NCI-H526 (cell line): ENCODE measurements around the gene NISCH.

Experiments used
- DNase-seq, 2 experiments: peaks; one replicate each; lab custom pipeline; 2025; lab: John Stamatoyannopoulos, UW

Gene NISCH

GRCh38 chr3:52455283-52456168 lies at the start of gene NISCH:
NISCH (plus strand) TSS chr3:52455604; CDS start chr3:52455642, 38 bp downstream.
- DNase-seq: peak; percentile 72 to 98

- DNase-seq: no peak
Observed at GRCh38 chr3:52406231-52406661, 49.2 kb upstream of the NISCH start.

DNA sequence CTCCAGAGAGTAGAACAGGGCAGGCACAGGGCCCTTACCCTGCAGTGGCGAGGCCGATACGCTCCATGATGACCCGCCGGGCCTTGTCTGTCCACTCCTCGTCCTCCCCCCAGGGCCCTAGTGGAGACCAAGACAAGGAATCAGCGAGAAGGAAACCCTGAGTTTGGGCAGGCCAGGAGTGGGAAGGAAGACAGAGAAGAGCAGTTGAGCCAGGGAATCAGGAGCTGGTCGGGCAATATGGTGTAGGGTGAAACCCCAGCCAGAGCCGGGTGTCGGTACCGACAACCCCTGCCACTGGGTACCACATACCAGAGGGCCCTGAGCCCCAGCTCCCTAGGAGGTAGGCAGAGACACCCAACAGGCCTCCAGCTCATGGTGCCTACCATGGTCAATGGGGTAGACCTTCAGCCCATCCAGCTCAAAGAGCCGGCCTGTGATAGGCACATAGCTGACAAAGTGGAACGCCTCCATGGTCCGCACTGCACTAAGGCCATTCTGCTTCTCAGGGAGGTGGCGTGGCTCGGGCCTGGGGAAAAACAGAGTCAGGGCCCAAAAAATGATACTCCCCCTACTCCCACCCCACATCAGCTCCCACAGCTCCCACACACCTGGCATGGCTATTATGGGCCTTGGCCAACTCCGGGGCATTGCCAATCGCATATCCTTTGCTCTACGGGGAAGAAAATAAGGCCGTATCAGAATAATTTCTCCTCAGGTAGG lies 48.5 kb upstream of the NISCH start:
- DNase-seq: no peak

- DNase-seq: no peak
Observed at GRCh38 chr3:52407779-52408178, 47.6 kb upstream of the NISCH start.

DNA sequence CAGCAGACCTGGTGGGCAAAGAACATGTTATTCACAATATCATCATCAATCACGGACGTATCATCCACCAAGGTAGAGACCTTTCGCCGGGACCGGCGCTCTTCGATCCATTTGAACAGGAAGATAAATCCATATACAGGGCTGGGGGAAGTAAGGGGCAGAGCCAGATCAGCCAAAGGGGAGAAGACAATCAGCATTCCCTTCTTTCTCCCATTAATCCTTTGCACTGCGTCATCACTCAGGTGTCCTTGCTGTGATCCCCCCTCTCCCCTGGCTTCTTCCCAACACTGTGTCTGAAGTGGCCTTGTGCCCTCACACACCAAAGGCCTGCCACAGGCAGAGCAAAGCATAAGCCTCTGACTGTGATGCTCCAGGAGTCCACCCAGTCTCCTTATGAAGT lies 46.9 kb upstream of the NISCH start:
- DNase-seq: no peak

GRCh38 chr3:52415800-52416199 lies 39.6 kb upstream of the NISCH start:
- DNase-seq: no peak

GRCh38 chr3:52420388-52420787 lies 35.0 kb upstream of the NISCH start:
- no peak for DNase-seq

- no peak for DNase-seq
Observed at GRCh38 chr3:52422669-52423068, 32.7 kb upstream of the NISCH start.

DNA sequence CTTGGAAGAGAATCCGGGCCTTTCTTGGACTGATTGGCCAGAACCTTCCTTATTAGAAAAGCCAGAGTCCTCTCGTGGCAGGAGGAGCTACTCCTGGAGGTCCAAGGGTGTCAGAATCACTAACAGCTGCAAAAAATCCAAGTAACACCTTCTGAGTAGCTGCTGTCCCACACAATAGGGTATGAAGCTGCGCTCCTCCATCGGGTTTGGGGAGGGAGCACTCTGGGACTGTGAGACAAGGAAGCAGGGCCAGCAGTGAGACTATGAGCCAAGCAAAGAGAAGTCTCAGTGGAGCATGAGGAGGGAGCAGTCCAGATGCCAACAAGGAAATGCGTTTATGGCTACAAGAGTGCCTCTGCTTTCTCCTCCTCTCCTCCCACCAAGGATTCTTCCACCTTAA lies 32.2 kb upstream of the NISCH start:
- no peak for DNase-seq

DNA sequence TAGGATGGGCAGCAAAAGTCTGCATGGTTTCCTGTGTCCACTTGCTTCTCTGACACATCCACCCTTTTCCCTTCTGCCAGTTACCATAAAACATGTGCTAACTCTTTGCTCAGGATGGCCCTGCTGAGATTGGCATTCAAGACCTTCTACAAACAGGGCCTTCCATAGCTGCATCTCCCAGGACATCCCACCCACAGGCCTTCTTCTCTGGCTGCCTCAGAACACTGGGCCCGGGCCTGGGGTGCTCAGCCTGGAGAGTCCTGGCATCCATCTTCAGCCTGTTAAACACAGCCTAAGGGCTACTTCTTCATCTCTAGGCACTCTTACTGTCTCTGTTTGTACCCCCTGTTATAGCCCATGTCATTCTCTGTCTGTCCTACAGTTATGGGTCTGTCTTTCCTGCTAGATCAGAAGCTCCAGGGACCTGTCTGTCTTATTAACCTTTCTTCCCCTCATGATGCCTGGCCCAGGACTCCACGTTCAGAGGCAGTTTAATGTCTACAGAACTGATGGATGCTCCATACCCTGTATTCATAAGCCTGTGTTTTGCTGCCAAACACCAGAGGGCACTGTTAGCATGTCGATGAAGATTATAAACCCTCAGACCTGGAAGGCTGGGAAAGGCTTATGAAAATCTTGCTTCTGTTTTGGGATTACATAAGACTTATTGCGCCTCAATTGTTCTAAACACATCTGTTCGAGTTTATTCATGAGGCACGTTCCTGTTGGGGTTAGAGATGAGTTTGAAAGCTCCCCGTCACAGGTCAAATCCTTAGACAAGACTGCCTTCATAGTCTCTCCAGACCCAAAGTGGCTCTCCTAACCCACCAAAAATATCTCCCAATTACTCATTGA lies 27.0 kb upstream of the NISCH start:
- DNase-seq: peak; percentile 42 to 86

- no peak for DNase-seq
Observed at GRCh38 chr3:52429031-52429430, 26.4 kb upstream of the NISCH start.

DNA sequence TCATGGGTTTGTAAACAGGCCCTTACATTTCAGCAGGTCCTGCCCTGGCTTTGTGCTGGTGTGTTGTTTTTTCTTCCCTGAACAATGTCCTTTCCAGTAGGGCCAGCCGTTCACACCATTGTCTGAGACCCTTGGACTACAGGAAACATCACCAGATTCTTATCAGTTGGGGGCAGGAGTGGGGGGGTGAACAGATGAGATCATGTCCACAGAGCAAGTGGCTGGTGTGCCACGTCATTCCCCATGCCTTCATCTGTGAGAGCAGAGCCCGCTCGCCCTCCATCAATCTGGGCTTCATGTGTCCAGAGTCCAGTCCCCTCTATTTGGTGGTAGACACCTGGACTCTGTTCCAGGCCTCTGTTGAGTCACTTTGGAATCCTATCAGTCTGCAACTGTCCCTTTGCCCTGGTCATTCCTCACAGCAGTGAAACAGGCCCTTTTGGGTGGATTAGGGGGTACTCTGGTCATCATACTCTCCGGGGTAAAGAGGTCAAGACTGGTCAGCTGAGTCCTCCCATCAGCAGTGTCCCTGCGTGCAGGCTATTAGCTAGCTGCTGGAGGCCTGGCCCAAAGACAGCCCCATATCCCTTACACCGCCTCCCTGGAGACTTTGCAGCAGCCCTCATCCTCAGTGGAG lies 25.5 kb upstream of the NISCH start:
- DNase-seq: no peak

- DNase-seq: no peak
Observed at GRCh38 chr3:52430416-52430810, 25.0 kb upstream of the NISCH start.

DNA sequence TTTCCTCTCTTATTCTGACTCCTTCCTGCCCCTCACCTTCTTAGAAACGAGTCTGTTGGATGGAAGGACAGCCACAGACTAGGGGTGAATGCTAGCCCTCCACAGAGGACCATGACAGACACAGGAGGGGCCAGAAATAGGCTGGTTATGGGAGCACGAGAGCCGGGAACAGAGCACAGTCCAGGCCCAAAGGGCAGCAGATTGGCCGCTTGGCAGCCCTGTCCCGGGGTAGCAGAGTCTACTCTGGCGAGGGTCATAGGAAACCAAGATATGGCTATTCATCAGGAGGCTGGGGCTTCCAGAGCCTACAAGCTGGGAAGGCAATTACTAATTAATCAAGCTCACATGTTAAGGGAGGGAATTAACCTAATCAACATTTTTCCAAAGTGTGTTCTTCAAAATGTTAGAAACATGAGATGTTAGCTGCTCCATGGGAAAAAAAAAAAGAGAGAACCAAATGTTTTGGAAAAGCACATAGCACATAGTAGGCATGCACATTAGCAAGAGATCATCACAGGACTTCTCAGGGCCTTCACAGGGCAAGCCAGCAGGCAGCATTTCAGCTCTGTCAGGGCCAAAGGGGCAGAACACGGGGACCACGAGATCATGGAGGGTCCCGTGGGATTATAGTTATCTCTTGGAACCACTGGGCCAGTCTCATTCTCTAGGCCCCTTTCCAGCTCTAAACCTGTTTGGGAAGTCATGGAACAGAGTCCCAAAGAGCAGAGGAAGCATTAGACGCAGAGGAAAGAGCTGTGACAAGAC lies 23.8 kb upstream of the NISCH start:
- no peak for DNase-seq

GRCh38 chr3:52432225-52432624 lies 23.2 kb upstream of the NISCH start:
- no peak for DNase-seq

- DNase-seq: no peak
Observed at GRCh38 chr3:52432691-52433141, 22.7 kb upstream of the NISCH start.

- DNase-seq: no peak
Observed at GRCh38 chr3:52433328-52433995, 21.9 kb upstream of the NISCH start.

DNA sequence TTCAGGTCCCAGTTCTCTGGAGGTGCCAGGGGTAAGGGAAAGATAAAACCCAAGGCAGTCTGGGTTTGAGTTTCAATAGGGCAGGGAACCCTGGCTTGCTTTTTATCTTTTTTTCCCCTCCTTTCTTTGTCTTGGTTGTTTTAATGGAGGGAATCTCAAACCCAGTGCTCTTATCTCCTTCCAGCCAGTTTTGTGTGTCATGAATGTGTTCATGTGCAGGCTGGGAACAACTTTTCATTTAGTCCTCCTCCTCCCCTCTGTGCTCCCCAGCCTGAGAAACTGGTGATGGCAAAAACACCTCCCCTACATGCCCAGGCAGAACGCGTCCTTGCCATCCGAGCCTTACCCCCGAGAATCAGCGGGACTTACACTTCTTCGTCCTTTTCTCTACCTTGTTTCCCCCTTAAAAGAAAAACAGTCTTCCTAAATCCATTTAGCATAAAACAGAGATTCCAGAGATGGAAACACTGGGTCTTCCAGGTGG lies 21.4 kb upstream of the NISCH start:
- no peak for DNase-seq

- DNase-seq: no peak
Observed at GRCh38 chr3:52434491-52435115, 20.8 kb upstream of the NISCH start.
